HepG2 (cell line): ENCODE measurements around the gene VIM.
"Not testable (repeated sequence)": the region's sequence is repeated elsewhere in the genome, so short reads cannot be mapped to it uniquely, and the experiment has no call there.

Experiments used
- BRCA1 ChIP-seq: sonication (generic); formaldehyde crosslinking; IDR thresholded peaks from 2 replicates; pipeline ENCODE4 v1.4.0; 2020; ENCODE audit warnings: missing genetic modification reagents
- CTCF ChIP-seq: sonication (generic); formaldehyde crosslinking; IDR thresholded peaks from 2 replicates; pipeline ENCODE4 v1.5.0; 2020; ENCODE audit warnings: mild to moderate bottlenecking, missing genetic modification reagents, moderate library complexity
- EP300 ChIP-seq, 3 experiments: sonication (generic) in 1 of 3; formaldehyde crosslinking in 1 of 3; IDR thresholded peaks; 2 replicates each; pipeline versions ENCODE4 v1.5.1 to v1.6.1; 2011 to 2020; ENCODE audit warnings: low read depth in 2 of 3, low read length in 2 of 3, borderline replicate concordance in 1 of 3, improper control_type of control experiment in 1 of 3, mild to moderate bottlenecking in 1 of 3, missing genetic modification reagents in 1 of 3, moderate library complexity in 1 of 3
- NBN ChIP-seq: fragments of 450-650 bp; conservative IDR thresholded peaks from 2 replicates; pipeline ENCODE4 v1.6.1; 2017
- PHF8 ChIP-seq: sonication (generic); formaldehyde crosslinking; IDR thresholded peaks from 2 replicates; pipeline ENCODE4 v1.5.0; 2020; ENCODE audit warnings: missing genetic modification reagents
- REST ChIP-seq, 2 experiments: IDR thresholded peaks; 2 replicates each; pipeline ENCODE4 v1.6.1; 2011 to 2012; ENCODE audit warnings: low read length in 2 of 2, borderline replicate concordance in 1 of 2, low read depth in 1 of 2, mild to moderate bottlenecking in 1 of 2, moderate library complexity in 1 of 2
- SP4 ChIP-seq: sonication (generic); formaldehyde crosslinking; IDR thresholded peaks from 2 replicates; pipeline ENCODE4 v1.8.1; 2023; ENCODE audit warnings: mild to moderate bottlenecking, missing genetic modification reagents
- SYNCRIP ChIP-seq: fragments of 200-400 bp; formaldehyde crosslinking; IDR thresholded peaks from 2 replicates; pipeline ENCODE4 v1.6.1; 2018; ENCODE audit warnings: mild to moderate bottlenecking, low read depth, low read length; ENCODE audit not compliant: insufficient read depth
- TBP ChIP-seq: sonication (generic); formaldehyde crosslinking; IDR thresholded peaks from 2 replicates; pipeline ENCODE4 v1.5.0; 2020; ENCODE audit warnings: missing genetic modification reagents
- ZFP36L1 ChIP-seq: sonication (generic); formaldehyde crosslinking; IDR thresholded peaks from 2 replicates; pipeline ENCODE4 v1.8.0; 2022; ENCODE audit warnings: mild to moderate bottlenecking, missing genetic modification reagents, moderate library complexity
- ZNF225 ChIP-seq: sonication (generic); formaldehyde crosslinking; IDR thresholded peaks from 2 replicates; pipeline ENCODE4 v1.4.0; 2020; ENCODE audit warnings: mild to moderate bottlenecking, missing genetic modification reagents
- ZNF770 ChIP-seq: sonication (generic); formaldehyde crosslinking; IDR thresholded peaks from 2 replicates; pipeline ENCODE4 v1.5.0; 2020; ENCODE audit warnings: mild to moderate bottlenecking, missing genetic modification reagents
- ZNF782 ChIP-seq: sonication (generic); formaldehyde crosslinking; IDR thresholded peaks from 2 replicates; pipeline ENCODE4 v1.4.0; 2020; ENCODE audit warnings: missing genetic modification reagents, mild to moderate bottlenecking, borderline replicate concordance

- TF ChIP-seq ZNF225 (CRISPR knock-in tag); EP300 (IDR thresholded peaks at IDR 0.05; ENCODE audit: low read depth in 2 of 2, low read length in 2 of 2); EP300 (CRISPR knock-in tag; IDR thresholded peaks at IDR 0.05; ENCODE audit: borderline replicate concordance); NBN; ZNF782; SP4 (CRISPR knock-in tag); PHF8; ZNF770 (CRISPR knock-in tag); BRCA1 (CRISPR knock-in tag); SYNCRIP; TBP (CRISPR knock-in tag); CTCF; REST (IDR thresholded peaks at IDR 0.05; ENCODE audit: borderline replicate concordance in 1 of 2, low read depth in 1 of 2, low read length in 2 of 2); ZFP36L1: not testable (repeated sequence)
Measured at GRCh38 chr10:17266549-17266948, 38.5 kb downstream of the VIM start.
